Measurements from ENCODE around the gene QPCT.

QPCT gene

DNA sequence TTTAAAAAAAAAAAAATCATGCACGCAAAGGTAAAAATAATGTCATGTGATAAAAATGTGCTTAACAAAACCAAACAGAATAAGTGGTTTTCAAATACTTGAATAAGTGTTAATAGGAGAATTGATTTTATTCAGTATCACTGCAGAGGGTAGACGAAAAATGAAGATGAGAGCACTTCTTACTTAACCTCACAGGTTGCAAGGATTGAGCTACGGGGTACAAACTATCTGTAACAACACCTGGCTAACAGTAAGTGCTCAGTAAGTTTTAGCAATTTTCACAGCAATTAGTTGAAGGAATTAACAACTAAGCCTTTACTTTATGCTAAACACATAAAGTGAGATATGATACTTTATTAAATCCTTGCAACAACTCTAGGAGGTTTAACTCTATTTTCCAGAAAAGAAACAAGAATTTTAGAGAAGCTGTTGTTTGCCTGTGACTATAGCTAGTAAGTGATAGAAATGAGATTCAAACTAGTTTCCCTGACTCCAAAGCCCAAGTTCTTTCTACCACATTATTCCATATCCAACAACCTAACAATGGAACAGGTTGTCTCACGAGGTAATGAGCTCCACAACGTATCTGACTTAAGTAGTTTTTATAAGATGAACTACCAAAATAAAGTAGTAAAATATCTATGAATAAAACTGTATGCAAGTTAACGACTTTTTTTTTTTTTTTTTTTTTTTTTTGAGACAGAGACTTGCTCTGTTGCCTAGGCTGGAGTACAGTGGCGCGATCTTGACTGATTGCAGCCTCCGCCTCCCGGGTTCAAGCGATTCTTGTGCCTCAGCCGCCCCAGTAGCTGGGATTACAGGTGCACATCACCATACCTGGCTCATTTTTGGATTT lies 24.4 kb upstream of the QPCT start:
- TF ChIP-seq, protein P1, sequence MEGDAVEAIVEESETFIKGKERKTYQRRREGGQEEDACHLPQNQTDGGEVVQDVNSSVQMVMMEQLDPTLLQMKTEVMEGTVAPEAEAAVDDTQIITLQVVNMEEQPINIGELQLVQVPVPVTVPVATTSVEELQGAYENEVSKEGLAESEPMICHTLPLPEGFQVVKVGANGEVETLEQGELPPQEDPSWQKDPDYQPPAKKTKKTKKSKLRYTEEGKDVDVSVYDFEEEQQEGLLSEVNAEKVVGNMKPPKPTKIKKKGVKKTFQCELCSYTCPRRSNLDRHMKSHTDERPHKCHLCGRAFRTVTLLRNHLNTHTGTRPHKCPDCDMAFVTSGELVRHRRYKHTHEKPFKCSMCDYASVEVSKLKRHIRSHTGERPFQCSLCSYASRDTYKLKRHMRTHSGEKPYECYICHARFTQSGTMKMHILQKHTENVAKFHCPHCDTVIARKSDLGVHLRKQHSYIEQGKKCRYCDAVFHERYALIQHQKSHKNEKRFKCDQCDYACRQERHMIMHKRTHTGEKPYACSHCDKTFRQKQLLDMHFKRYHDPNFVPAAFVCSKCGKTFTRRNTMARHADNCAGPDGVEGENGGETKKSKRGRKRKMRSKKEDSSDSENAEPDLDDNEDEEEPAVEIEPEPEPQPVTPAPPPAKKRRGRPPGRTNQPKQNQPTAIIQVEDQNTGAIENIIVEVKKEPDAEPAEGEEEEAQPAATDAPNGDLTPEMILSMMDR (IDR thresholded peaks at IDR 0.05; ENCODE audit: low read depth, low read length, missing control alignments): no peak
- DNase-seq (ENCODE audit: extremely low read depth, low read depth): no peak

DNA sequence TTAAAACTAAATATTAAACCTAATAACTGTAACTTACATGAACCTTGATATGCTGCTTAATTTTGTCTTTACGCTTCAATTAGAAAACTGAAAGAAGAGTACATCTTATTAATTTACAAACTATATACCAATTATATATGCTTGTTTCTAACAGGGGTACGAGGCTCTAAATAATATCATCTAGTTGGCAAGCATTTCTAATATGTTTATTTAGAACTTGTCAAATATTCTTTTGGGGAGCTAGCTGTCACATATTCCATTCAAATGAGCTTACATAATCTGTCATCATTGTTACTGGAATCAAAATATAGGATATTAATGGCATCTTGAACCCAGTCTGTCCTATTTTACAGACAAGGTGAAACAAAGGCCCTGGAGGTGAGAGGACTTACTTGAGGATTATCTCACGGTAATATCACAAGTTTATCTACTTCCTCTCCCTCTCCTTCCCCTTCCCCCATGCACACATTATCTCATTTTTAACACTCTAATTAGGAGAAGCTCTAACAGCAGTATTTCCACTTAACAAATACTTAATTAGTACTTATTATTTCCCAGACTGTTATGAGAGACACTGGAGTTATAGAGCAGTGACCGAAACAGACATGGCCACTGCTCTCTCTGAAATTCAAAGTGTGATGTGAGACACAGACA lies 23.3 kb upstream of the QPCT start:
- no peak overlapping the region for H3K4me3 ChIP-seq (replicated peaks; ENCODE audit: low read depth, low read length)
- TF ChIP-seq, protein P1 (IDR thresholded peaks at IDR 0.05; ENCODE audit: low read depth, low read length, missing control alignments): no peak
- DNase-seq (ENCODE audit: extremely low read depth, low read depth): no peak

More for the DNA sequence above, 24.4 kb upstream of the QPCT start:
- no peak overlapping the region for H3K4me3 ChIP-seq (replicated peaks; ENCODE audit: low read depth, low read length)

GRCh38 chr2:37322368-37322767 lies 22.1 kb upstream of the QPCT start:
- H3K4me3 ChIP-seq (replicated peaks; ENCODE audit: low read depth, low read length): peak overlapping the region; percentile 88; the same call in 1 of the 2 replicates
- TF ChIP-seq, protein P1 (IDR thresholded peaks at IDR 0.05; ENCODE audit: low read depth, low read length, missing control alignments): no peak
- DNase-seq (ENCODE audit: extremely low read depth, low read depth): no peak

GRCh38 chr2:37323176-37323780 lies 21.2 kb upstream of the QPCT start:
- TF ChIP-seq, protein P1 (IDR thresholded peaks at IDR 0.05; ENCODE audit: low read depth, low read length, missing control alignments): no peak
- H3K4me3 ChIP-seq (replicated peaks; ENCODE audit: low read depth, low read length): peak overlapping the region; percentile 88
- DNase-seq (ENCODE audit: extremely low read depth, low read depth): no peak

DNA sequence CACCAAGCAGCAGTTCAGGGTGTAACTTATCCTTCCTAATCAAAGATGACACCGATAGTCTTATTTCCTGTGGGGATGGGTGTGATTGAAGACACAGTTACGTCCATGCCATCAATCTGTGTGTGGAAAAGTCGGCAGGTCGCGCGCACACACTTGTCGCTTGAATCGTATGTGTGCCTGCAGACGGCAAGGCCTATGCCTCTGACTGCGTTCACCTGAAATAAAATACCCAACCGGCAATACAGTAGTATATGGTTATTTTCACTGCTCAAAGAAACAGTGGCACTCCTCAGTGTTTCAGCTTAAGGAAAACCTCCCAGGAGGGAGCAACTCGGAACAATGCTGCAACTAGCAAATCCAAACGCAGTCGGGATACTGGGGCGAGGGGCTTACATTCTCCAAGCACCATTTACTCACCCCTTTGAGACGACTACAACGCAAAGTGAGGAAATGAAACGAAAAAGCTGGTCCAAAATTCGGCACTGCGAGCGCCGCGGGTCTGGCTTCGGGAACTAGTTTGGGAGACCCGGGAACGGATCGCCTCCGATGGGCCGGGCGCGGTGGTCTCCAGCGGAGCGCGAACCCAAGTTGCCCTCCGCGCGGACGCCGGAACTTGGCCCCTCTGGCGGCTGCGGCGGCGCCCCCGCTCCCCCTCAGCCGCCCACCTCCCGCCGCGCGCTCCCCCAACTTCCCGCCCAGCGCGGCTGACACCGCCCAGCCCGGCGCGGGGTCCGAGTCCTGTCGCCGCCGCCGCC lies 20.5 kb upstream of the QPCT start:
- TF ChIP-seq, protein P1 (IDR thresholded peaks at IDR 0.05; ENCODE audit: low read depth, low read length, missing control alignments): no peak
- DNase-seq (ENCODE audit: extremely low read depth, low read depth): no peak
- peak overlapping the region; percentile 88 for H3K4me3 ChIP-seq (replicated peaks; ENCODE audit: low read depth, low read length)

DNA sequence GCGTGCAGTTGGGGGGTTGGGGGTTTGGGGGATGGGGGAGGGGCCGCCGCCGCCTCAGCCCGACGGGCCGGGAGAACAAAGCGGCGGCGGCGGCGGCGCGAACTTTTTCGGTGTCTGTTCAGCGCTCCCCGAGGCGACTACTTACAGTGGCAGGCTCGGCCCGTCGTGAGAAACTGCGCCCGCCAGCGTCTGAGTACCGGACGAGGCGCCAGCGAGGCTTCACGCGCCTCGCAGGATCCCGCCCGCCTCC lies 20.0 kb upstream of the QPCT start:
- TF ChIP-seq, protein P1 (IDR thresholded peaks at IDR 0.05; ENCODE audit: low read depth, low read length, missing control alignments): no peak

More for the DNA sequence above, 20.0 kb upstream of the QPCT start:
- H3K4me3 ChIP-seq (replicated peaks; ENCODE audit: low read depth, low read length): peak overlapping the region; percentile 88
- DNase-seq (ENCODE audit: extremely low read depth, low read depth): no peak
